Vagina (tissue), 2 donors: Measurements from ENCODE around the gene PSAP.

Experiments used
- POLR2A ChIP-seq, 2 donors: fragments of 450-650 bp; IDR thresholded peaks; one replicate each; pipeline ENCODE4 v1.6.1; 2017; ENCODE audit warnings: antibody characterized with exemption in 2 of 2, mild to moderate bottlenecking in 2 of 2, moderate library complexity in 2 of 2
- POLR2AphosphoS5 ChIP-seq, 2 donors: sonication (generic); formaldehyde crosslinking; IDR thresholded peaks; one replicate each; pipeline ENCODE4 v1.9.0; 2017; ENCODE audit warnings: antibody characterized with exemption in 2 of 2, mild to moderate bottlenecking in 2 of 2, low read depth in 1 of 2; ENCODE audit not compliant: insufficient read depth in 1 of 2
- TF ChIP-seq, protein P1 (sequence below), 3 experiments: fragments of 450-650 bp in 2 of 3; fragments of 200-600 bp in 1 of 3; sonication (generic) in 1 of 3; IDR thresholded peaks; one replicate each; pipeline ENCODE4 v1.5.1; 2017 to 2019; ENCODE audit warnings: antibody characterized with exemption in 3 of 3, mild to moderate bottlenecking in 2 of 3, moderate library complexity in 2 of 3

DNA sequence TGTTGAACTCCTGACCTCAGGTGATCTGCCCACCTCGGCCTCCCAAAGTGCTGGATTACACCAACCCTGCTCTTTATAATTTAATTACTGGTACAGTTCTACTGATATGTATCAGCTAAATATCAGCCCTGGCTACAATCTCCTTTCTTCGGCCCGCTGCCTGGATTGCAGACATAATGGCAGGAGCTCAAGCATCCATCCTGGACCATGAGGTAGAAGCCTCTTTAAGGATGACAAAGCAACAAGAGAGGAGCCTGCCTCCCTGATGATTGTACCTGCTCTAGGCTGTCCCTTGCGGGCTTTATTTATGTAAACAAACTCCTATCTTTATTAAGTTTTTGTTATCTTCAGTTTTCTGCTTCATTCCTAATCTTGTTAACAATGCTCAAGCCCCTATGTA lies 5.6 kb upstream of the PSAP start:
- TF ChIP-seq, protein P1, sequence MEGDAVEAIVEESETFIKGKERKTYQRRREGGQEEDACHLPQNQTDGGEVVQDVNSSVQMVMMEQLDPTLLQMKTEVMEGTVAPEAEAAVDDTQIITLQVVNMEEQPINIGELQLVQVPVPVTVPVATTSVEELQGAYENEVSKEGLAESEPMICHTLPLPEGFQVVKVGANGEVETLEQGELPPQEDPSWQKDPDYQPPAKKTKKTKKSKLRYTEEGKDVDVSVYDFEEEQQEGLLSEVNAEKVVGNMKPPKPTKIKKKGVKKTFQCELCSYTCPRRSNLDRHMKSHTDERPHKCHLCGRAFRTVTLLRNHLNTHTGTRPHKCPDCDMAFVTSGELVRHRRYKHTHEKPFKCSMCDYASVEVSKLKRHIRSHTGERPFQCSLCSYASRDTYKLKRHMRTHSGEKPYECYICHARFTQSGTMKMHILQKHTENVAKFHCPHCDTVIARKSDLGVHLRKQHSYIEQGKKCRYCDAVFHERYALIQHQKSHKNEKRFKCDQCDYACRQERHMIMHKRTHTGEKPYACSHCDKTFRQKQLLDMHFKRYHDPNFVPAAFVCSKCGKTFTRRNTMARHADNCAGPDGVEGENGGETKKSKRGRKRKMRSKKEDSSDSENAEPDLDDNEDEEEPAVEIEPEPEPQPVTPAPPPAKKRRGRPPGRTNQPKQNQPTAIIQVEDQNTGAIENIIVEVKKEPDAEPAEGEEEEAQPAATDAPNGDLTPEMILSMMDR (IDR thresholded peaks at IDR 0.05), result no peak
- no peak for TF ChIP-seq POLR2A (IDR thresholded peaks at IDR 0.05)
- TF ChIP-seq POLR2AphosphoS5 (IDR thresholded peaks at IDR 0.05; ENCODE audit: insufficient read depth in 1 of 2, low read depth in 1 of 2), result no peak
